ENCODE measurements around the gene MUC3A. TPM values are rescaled to one million over a fixed set of nuclear protein-coding genes. Genes with fewer than 3 reads are reported as not detected.

Gene MUC3A
- total and polyA plus RNA-seq, 2 of the 8 experiments (the other 6 are each of a cell fraction or from before 2014, with no cell fraction given), result 15.4 to 43.9 TPM

GRCh38 chr7:100947792-100948191, 1.5 kb upstream of the MUC3A start:
- no peak overlapping the region for H2BK15ac ChIP-seq (ENCODE audit: low read length)
- H2BK20ac ChIP-seq (ENCODE audit: low read length), result no peak overlapping the region
- no peak overlapping the region for H3K27ac ChIP-seq (ENCODE audit: low read depth, low read length)
- H3K4me2 ChIP-seq (ENCODE audit: insufficient read depth in 1 of 2, low read depth in 2 of 2, low read length in 2 of 2), result no peak overlapping the region
- POLR2A ChIA-PET (ENCODE audit: partially characterized antibody), result no interaction called here
- CTCF ChIA-PET (ENCODE audit: partially characterized antibody), result interaction anchor here (0.6 to 1.2 kb wide), 2 partner anchors 12 to 317 kb away, joined by 3 to 4 read pairs; no protein-coding TSS in a partner anchor
- FAIRE-seq (no peak), DNase-seq (ENCODE audit: low read depth in 1 of 2, low spot score in 2 of 2) (no peak)
- H3K79me2 ChIP-seq (ENCODE audit: control insufficient read depth in 1 of 2, insufficient read depth in 2 of 2, low read length in 2 of 2), result no peaks in the 10 kb centered on the region
- no peak overlapping the region for H3K4ac ChIP-seq (replicated peaks; ENCODE audit: insufficient read length, low read depth, low read length)
- peaks cover 2 to 4% of the 10 kb centered on the region in 2 experiments; a peak in 2 of 4 replicates for H3K9me3 ChIP-seq (ENCODE audit: insufficient read depth in 2 of 2, low read depth in 1 of 2, low read length in 1 of 2)
- no peak overlapping the region for H3K9ac ChIP-seq (replicated peaks in 1 of 4; ENCODE audit: extremely low read depth in 1 of 4, low read depth in 3 of 4, low read length in 3 of 4)
- H2AK5ac ChIP-seq (ENCODE audit: low read depth, low read length), result no peak overlapping the region
- no peak for TF ChIP-seq JUN (IDR thresholded peaks at IDR 0.05; ENCODE audit: low read depth, low read length)
- no peak for TF ChIP-seq POLR2AphosphoS5 (IDR thresholded peaks at IDR 0.05; ENCODE audit: low read depth, low read length)
- TF ChIP-seq RAD21 (IDR thresholded peaks at IDR 0.05 in 1 of 2, conservative IDR thresholded peaks at IDR 0.05 in 1 of 2; ENCODE audit: low read depth in 2 of 2, low read length in 2 of 2), result no peak
- TF ChIP-seq GTF2F1 (IDR thresholded peaks at IDR 0.05; ENCODE audit: borderline replicate concordance, low read depth, low read length), result no peak
- TF ChIP-seq TEAD4 (IDR thresholded peaks at IDR 0.05; ENCODE audit: low read depth, low read length), result no peak
- no peak for TF ChIP-seq CBX5 (IDR thresholded peaks at IDR 0.05; ENCODE audit: low read depth, low read length)
- no peak for TF ChIP-seq CTBP2 (IDR thresholded peaks at IDR 0.05; ENCODE audit: borderline replicate concordance, insufficient read depth, insufficient read length, low read length)
- TF ChIP-seq BACH1 (IDR thresholded peaks at IDR 0.05; ENCODE audit: low read length), result no peak
- no peak for TF ChIP-seq TBP (IDR thresholded peaks at IDR 0.05; ENCODE audit: low read depth, low read length)
- H3K18ac ChIP-seq (ENCODE audit: extremely low read depth, low read length), result no peak overlapping the region
- H3K4me1 ChIP-seq (replicated peaks in 1 of 4; ENCODE audit: control insufficient read depth in 3 of 4, insufficient read depth in 4 of 4, low read length in 3 of 4), result peaks cover 12 to 33% (median 27%) of the 10 kb centered on the region in 4 experiments
- H3K23ac ChIP-seq (ENCODE audit: insufficient read length), result no peak overlapping the region
- H3K14ac ChIP-seq (ENCODE audit: insufficient read length), result no peak overlapping the region
- peaks cover 0 to 3% (median 0%) of the 10 kb centered on the region in 4 experiments; a peak in 3 of 7 replicates for H3K27me3 ChIP-seq (replicated peaks in 1 of 4; ENCODE audit: control insufficient read depth in 3 of 4, extremely low read depth in 1 of 4, insufficient read depth in 3 of 4, low read length in 3 of 4)
- H4K5ac ChIP-seq (ENCODE audit: insufficient read length, low read depth, low read length), result no peak overlapping the region
- H3K4me3 ChIP-seq (ENCODE audit: extremely low read depth in 1 of 4, insufficient read depth in 2 of 4, low read depth in 3 of 4, low read length in 4 of 4), result no peak overlapping the region
- H3K23me2 ChIP-seq (ENCODE audit: low read depth, low read length), result peaks cover 8% of the 10 kb centered on the region; the same call in 1 of the 2 replicates
- H2BK5ac ChIP-seq (ENCODE audit: low read depth, low read length), result no peak overlapping the region
- no peak overlapping the region for H2BK120ac ChIP-seq (replicated peaks; ENCODE audit: low read depth, low read length)
- H4K8ac ChIP-seq (ENCODE audit: extremely low read depth, insufficient read depth, low read length), result no peak overlapping the region
- 88% methylated on average over 5 of the region's 5 CpGs; no CpG with 5 or more reads in 1 of the 2 experiments for WGBS, 2 experiments (ENCODE audit: extremely low coverage in 1 of 2, insufficient coverage in 1 of 2, insufficient read length in 1 of 2, insufficient replicate concordance in 2 of 2, low coverage in 1 of 2, low lambda C conversion rate in 2 of 2, missing lambda C conversion rate in 1 of 2)
- H3K79me1 ChIP-seq (ENCODE audit: low read depth, low read length), result no peaks in the 10 kb centered on the region; the same call in 1 of the 2 replicates
- H4K91ac ChIP-seq (replicated peaks; ENCODE audit: insufficient read length, low read length), result no peak overlapping the region
- H3K36me3 ChIP-seq (ENCODE audit: control insufficient read depth in 2 of 4, insufficient read depth in 4 of 4, low read length in 3 of 4), result no peaks in the 10 kb centered on the region
- H2AFZ ChIP-seq (ENCODE audit: low read length), result no peak overlapping the region
- no peak overlapping the region for H2BK12ac ChIP-seq (ENCODE audit: low read depth, low read length)
- H3K56ac ChIP-seq (replicated peaks; ENCODE audit: insufficient read length, low read depth, low read length), result no peak overlapping the region
- H4K20me1 ChIP-seq (replicated peaks in 1 of 2; ENCODE audit: control insufficient read depth in 1 of 2, insufficient read depth in 2 of 2, low read length in 2 of 2), result no peaks in the 10 kb centered on the region

All from H1 (cell line).